NOMO-1 treated with dmso at 0.1 percent for 144 hours (cell line): ENCODE results near the gene BSND.
A peak's percentile ranks its signal among the peaks of the same experiment; 100 is the strongest.

ENCODE experiments used
- DNase-seq: peaks from one replicate; lab custom pipeline; 2025; ENCODE audit not compliant: unreplicated experiment; lab: John Stamatoyannopoulos, UW

Gene BSND

DNA sequence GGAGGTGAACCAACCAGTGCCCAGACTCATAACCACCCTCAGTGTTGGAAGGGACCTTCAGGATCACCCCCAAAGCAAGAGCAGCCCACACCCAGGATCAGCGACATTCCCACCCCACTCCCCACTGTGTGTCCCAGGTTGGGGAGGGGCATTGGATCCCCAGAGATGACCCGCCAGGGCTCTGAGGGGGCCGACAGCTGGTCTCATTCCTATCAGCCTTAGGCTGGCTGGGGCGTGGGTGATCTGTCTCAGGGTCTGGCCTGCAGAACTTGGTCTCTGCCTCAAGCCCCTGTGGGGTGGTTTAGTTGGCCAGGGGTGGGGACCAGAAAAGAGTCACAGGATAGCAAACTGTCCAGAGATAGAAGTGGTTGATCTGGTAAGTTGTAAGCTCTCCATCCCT, 7.8 kb upstream of the BSND start:
- DNase-seq = no peak

DNA sequence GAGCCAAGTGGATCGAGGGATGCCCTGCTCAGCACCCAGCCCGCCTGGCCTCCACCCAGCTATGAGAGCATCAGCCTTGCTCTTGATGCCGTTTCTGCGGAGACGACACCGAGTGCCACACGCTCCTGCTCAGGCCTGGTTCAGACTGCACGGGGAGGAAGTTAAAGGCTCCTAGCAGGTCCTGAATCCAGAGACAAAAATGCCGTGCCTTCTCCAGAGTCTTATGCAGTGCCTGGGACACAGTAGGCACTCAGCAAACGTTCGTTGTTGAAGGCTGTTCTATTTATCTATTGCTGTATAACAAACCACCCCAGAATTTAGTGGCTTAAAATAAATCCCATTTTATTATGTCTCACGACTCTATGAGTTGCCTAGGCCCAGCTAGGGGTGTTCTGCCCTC, 6.8 kb upstream of the BSND start:
- DNase-seq = no peak

DNA sequence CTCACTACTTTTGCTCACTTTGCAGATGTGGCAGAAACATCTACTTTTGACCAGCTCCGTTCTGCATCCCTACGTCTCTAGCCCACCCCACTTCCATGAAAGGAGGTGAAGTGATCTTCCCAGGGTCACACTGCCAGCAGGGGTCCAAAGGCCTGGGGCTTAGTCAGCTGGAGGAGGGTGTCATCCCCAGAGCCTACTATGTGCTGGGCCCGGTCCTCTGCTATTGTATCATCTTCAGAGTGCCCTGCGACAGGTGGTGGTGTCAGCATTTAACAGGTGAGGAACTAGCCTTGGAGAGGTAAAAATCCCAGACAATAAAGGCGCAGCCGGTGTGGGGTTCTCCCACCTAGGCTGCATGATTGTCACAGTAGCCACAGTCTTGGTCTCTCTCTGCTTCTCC, 5.6 kb upstream of the BSND start:
- DNase-seq = no peak

DNA sequence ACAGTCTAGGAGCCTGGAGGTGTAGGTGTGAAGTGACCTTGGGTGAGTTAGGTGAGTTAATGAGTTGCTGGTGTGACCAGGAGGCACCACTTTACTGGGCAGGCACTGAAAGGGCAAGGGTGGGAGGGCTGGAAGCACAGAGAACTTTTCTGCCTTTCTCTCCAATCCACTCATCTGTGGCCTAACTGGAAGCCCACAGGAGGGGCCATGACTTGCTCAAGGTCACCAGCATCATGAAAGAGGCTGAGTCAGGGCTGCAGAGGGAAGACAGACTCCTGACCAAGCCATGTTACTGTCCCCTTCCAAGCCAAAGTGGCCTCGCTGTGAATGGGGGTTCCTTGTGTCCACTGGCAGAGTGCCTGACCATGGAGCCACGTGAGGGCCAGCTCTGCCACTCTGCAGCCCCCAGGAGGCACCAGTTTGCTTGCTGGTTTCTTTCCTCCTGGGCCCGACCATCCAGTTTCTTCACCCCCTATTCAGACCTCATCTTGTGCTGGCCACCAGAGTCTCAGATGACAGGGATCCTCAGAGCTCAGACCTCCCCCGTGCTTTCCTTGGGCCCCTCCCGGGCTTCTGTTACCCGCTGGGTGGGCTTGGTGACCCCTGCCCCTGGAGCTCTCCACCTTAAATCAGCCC, 4.3 kb upstream of the BSND start:
- no peak for DNase-seq

DNA sequence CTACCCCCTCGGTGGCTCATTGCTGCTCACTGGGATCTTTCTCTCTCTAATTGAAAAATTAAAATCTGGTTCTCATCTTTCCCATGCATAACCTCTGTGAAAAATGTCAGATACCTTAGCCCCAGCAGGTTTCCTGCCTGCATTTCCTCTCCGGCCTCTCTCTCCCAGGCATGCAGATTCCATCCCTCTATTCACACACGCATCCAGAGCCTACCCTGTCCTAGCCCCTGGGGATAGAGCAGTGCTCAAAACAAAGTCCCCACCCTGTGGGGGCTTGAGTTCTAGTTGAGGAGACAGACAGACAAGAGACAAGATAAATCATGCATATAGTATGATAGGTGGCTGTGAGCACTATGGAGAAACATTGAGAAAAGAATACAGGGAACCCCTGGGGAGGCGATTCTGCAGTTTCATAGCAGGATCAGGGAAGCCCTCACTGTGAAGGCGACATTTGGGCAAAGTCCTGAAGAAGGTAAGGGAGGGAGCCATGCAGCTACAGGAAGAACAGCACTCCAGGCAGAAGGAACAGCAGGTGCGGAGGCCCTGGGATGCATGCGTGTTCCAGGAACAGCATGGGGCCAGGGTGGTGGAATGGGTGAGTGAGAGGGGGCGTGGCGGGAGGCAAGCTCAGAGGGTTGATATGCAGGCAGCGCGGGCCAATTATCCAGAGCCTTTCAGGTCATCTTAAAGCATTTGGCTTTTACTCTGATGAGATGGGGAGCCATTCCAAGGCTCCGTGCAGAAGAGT, 3.5 kb upstream of the BSND start:
- DNase-seq = no peak

DNA sequence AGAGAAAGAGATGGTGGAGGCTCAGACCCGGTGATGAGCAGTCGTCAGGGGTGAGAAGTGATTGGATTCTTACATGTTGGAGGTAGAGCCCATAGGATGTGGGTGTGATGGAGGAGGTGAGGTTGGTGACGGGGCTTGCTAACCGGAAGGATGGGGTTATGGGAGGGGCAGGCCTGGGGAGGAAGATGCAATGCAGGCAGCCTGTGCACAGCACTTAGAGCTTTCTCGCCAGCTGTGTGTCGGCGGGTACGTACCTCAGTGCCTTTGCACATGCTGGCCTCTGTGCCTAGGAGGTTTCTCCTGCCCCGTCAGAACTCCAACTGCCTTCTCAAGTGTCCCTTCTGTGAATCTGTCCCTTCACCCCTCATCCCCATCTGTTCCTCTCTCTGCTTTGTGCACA, 2.9 kb upstream of the BSND start:
- no peak for DNase-seq

DNA sequence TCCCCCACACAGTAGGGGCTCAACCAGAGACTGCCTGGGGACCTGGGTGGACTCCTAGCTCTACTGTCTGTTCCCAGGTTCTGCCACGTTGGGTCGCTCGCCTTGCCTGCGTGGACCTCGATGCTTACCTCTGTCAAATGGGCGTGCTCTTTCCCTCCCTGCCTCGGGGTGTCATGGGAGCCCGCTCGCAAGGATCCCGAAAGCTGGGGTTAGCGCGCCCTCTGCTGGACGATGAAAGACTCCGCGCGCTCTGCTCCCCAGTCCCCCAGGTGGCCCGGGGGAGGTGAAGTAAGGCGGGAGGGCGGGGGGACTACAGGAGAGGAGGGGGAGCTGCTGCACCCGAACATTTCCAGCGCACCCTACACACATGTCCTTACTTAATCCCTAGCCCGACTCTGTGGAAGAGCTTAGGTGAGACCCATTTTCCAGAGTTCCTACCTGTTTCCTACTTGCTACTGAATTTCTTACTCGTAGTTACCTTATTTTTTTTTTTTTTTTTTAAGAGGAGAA, 2.3 kb upstream of the BSND start:
- DNase-seq = peak; percentile 11

DNA sequence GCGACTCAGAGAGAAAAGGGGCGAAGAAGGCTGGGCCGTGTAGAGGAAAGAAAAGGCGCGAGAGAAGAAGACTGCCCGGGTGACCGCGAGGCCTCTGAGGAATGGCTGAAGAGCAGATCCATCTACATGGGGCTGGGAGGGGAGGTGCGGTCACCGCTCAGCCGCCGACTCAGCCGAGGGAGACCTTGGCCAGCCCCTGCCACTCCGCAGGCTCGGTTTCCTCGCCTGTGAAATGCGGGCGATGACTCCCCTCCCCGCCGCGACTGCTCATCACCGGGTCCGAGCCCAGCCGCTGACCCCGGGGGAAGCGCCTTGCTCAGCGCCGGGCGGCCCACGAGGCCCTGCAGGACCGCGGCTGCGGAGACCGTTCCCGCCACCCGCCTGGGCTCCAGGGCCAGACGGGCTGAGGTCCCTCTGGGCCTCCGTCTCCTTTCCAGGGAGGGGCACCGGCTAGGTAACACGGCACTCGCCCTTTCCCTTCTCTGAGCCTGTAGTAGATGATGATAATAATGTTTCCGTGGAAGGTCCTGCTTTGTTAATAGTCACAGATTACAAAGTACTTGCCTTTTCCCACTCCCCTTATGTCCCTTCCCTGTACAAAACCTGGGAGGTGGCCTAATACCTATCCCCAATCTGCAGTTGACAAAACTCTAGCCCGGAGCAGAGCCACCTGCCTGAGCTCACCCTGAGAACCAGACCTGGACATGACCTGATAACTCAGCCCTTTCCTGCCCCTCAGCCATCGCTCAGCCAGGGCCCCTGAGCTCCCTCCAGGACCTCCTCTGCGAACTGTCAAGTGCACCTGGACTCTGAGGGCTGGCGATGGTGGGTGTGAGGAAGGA, 1.6 kb upstream of the BSND start:
- DNase-seq = no peak

DNA sequence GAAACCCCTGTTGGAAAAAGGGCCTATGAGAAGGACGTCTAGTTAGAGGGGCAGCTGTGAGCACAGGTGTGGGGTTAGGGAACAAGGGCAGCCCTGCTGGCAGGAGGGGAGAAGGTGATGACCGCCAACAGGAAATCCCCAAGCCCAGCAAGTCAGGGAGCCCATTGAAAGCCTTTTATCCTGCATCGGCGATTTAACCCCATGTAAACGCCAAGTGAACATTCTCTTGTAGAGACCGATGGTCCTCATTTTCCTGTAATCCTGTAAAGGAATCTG, 1.1 kb upstream of the BSND start:
- no peak for DNase-seq

DNA sequence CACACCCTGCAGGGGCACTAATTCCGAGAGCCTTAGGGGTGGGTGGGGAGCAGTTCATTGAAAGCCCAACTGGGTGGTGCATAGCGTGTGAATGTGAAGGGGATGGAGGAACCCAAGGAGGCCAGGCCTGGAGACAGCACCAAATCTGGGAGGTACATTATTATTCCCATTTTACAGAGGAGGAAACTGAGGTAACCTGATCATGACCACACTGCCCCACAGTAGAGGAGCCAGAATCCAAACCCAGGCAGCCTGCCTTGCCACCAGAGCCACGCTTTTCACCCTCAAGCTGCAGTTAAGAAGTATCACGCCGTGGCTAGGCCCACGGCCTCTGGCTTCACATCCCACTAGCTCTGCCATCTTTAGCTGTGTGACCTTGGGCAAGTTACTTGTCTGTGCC, 633 bp upstream of the BSND start:
- no peak for DNase-seq

DNA sequence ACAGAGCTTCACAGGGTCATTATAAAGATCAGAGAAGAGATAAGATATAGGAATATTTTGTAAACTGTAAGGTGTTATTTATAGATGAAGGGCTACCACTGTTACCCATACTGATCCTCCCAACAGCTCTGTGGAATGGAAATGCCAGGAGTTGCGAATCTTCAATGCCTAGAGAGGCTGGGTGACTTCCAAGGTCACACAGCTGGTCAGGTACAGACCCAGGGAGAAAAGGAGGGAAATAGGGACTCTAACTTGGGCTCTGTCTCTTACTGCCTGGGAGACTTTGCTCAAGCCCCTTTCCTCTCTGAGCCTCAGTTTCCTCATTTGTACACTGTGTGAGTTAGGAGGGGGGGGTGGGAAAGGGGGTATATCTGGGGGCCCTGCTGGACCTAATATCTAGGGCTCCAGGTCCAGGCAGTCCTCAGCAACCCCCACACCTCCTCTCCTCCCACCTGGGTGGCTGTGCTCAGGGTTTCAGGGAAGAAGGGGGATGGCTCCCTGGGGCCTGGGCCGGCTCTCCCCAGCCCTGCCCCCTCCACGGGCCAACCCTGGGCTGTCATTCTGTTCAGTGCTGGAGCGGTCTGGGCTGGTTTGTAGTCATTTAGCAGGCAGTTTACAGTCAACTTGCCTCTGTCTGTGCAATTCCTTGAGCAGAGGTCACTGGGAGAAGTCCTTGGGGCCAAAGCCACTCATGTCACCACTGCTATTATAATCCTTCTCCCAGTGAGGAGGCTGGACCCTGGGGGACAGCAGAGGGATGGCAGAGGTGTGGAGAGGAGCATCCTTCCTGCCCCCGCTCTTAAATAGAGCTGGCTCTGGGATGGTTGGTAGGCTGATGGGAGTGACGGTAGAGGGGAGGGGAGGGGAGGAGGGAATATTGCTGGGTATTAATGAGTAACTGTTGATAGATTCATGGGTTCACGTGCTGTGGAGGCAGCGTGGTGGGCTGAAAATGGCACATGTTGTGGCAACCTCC, 1.7 kb downstream of the BSND start:
- DNase-seq = no peak

DNA sequence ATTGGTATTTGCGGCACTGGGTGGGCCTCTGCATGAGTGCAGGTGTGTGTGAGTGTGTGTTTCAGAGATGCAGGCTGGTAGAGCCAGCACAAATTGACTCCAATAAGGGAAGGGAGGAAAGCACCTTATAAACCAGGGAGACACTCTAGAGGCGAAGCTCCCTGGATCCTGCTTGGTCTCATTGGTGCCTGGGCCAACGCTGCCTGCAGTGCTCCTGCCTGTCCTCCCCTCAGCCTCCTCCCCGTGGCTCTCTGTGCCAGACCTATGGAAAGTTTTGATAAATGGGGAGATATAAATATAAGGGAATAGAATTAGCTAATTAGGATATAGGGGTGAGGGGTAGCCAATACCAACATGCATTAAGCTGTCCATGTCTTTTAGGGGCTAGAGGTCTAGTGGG, 2.6 kb downstream of the BSND start:
- no peak for DNase-seq

DNA sequence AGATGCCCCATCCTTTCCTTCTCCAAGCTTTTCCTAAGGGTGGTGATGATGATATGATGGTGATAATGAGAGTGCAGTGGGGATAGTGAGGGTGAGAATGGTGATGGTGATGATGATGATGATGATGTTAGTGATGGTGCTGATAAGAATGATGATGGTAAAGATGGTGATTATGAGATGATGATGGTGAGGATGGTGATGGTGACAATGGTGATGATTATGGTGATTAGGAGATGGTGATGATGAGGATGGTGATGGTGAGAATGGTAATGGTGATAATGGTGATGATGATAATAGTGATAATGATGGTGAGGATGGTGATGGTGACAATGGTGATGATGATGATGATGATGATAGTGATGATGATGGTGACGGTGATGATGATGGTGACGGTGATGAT, 4.0 kb downstream of the BSND start:
- no peak for DNase-seq

DNA sequence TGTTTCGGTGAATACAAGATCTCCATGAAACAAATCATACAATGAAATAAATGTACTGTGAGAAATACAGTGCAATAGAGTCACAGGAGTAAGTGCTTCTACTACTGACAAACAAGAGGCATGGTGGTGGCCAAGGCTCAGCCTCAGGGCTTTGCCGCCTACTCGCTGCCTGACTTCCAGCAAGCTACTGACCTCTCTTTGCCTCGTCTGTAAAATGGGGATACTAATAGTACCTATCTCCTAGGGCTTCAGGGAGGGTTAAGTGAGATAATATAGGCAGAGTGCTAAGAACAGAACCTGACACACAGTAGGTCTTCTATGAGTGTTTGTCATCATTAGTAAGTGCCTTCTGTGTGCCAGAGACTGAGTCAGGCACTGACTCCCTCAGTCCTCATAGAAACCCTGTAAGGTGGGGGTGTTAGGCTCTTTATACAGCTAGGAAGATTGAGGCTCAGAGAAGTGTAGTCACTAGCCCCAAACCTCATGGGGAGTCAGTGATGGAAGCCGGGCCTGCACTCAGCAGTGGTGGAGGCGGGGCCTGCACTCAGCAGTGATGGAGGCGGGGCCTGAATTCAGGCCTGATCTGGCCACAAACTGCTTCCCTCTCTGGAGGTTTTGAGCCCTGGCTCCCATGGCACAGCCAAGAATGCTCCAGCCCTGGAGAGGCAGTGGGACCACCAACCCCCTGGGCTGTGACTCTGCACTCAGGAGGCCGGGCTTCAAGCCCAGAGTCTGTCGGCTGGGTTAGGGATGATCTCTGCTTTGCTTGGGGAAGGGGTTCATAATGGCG, 6.8 kb downstream of the BSND start:
- DNase-seq = no peak

DNA sequence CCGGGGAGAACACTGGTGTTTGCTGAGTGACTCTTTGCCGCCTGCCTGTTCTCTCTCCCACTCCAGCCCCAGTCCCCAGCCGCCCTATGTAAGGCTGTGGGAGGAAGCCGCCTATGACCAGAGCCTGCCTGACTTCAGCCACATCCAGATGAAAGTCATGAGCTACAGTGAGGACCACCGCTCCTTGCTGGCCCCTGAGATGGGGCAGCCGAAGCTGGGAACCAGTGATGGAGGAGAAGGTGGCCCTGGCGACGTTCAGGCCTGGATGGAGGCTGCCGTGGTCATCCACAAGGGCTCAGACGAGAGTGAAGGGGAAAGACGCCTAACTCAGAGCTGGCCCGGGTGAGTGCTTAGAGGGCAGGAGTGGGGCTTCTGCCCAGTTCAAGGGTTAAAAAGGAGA, 8.2 kb downstream of the BSND start:
- no peak for DNase-seq

DNA sequence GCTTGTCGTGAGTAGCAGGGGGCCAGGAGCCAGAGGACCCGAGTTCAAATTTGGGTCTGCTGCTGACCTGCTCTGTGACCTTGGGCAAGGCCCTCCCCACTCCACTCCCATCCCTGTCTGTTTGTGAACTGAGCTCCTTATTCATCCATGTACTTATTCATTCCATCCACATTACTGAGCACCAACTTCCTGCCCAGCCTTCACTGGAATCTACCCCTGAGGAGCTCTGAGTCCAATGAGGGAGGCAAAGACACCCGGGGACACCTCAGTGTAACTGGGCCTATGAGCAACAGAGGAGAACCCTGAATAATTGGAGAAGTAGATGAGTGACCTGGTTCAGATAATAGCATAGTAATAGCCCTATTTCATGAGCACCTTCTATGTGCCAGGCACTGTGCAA, 8.9 kb downstream of the BSND start:
- no peak for DNase-seq

DNA sequence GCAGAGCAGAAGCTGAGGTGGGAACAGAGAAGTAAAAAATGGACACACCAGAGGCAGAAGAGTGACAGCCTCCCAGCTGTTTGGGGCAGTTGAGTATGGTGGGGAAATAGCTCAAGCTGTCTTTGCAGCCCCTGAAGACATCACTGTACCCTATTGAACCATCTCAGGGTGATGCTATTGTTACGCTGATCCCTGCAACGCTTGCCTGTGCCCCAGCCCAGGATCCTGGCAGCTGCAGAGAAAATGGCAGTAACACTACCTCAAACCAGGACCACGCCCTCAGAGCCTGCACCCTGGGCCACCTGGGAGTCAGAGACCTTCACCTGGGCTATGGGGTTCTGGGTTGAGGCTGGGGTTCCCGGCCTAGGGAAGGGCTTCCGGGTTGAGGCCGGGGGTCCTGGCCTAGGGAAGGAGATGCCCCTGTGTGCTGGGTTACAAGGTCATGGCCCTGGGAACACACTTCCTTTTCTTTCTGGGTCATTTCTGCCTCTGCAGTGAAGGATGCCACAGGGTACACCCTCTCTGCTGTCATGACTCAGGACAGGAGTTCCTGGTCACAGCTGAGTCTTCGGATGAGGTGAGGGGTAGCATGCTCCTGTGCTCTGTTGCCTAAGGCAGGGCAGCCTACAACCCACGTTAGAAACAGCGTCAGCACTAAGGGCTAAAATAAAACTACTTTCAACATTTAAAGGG, 11.6 kb downstream of the BSND start:
- no peak for DNase-seq

DNA sequence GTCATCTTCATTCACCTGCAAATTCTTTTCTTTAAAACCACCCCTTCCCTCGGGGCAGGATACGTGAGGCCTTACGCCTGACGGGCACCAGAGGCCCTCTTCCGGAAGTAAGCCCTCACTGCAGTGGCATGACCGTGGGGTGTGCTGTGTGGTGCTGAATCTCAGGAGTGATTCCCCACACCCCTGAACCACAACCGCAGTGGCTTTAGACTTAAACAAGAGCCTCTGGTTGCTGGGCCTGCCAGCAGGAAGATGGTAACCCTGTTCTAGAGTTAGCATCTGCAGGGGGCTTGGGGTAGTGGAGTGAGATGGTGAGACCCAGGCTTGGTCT, 12.1 kb downstream of the BSND start:
- DNase-seq = no peak

DNA sequence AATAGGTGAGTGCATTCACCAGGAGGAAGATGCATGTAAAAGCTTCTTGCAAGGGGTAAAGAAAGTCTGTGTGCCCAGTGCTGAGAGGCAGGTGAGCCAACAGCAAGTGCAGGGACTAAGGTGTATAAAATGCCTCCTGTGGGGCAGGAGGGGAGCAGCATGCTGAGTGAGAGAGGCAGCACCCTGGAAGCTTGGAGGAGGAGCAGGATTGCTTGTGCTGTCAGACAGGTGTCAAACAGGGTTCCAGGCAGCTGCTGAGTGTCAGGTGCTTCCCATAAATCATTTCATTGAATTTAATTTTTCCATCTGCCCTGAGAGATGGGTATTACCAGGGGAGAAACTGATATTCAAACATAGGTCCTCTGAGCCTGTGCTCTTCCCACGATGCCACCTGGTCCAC, 13.9 kb downstream of the BSND start:
- DNase-seq = no peak

DNA sequence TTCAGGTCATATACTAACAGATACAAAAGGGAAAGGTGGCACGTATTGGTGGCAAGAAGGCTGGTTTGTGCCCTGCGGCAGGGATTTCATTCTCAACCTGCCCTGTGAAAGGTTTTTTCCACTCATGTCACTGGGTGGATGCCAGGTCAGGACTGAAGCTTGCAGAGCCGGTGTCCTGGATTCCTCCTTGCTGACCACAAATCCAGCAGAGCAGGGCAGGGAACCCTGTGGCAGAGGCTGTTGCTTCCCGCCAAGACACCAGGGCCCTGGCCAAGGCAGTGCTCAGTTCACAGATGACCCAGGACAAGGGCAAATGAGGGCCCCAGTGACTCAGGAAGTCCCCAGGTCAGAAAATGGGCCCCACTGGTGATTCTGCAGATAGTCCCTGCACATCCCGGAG, 16.4 kb downstream of the BSND start:
- DNase-seq = no peak
